ENCODE data around the gene NXPH3.
A peak's percentile ranks its signal among the peaks of the same experiment; 100 is the strongest.

The NXPH3 gene

DNA sequence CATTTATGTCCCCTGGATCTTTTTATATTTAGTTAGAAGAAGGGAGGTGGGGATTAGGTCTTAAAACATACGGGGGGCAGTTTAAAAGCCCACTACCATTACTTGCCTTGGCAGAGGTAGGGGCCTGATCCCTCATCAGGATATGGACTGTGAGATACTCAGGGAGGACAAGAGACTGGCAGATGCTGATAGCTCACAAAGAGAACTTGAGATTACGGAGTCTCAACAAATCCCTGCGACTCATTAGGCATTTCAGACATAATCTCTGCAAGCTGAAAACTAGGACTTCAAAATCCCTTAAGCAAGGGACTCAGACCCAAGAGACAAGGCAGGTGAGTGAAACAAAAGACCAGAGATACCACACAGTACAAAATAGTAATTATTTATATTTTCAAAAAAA lies 23.2 kb downstream of the NXPH3 start:
- Histone ChIP-seq H3K9ac (ENCODE audit: low read length) (no peak overlapping the region), H3K27me3 (replicated peaks; ENCODE audit: control insufficient read depth, insufficient read depth, low read length) (no peaks in the 10 kb centered on the region), H3K36me3 (ENCODE audit: control insufficient read depth, insufficient read depth, low read length, severe bottlenecking) (peaks cover 59% of the 10 kb centered on the region), H3K9me3 (ENCODE audit: control insufficient read depth, low read length) (no peaks in the 10 kb centered on the region), H3K4me3 (ENCODE audit: low read length) (no peak overlapping the region), H3K4me1 (ENCODE audit: control insufficient read depth, insufficient read depth, low read length) (peaks cover 34% of the 10 kb centered on the region)
- DNase-seq (ENCODE audit: low read depth), result no peak

DNA sequence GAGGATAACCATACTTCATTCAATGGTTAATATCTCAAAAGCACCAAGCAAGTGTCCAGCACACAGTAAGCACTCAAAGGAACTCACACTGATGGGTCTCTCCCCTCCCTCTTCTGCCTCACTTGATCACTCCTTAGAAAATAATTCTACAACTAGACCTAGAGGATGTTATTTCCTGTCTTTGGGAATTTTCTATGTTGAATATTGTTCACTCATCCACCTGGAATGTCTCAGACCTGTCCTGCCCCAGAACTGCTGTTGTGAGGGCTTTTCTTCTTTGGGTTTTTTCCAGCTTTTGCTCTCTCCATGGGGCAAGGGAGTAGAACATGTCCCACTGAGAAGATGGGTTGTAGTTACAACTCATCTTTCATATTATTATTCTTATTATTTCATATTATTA lies 25.3 kb downstream of the NXPH3 start:
- H3K9me3 ChIP-seq (ENCODE audit: control insufficient read depth, low read length), result no peaks in the 10 kb centered on the region
- H3K4me3 ChIP-seq (ENCODE audit: low read length), result no peak overlapping the region
- no peak for DNase-seq (ENCODE audit: low read depth)
- no peak overlapping the region for H3K9ac ChIP-seq (ENCODE audit: low read length)
- peaks cover 38% of the 10 kb centered on the region for H3K4me1 ChIP-seq (ENCODE audit: control insufficient read depth, insufficient read depth, low read length)
- H3K36me3 ChIP-seq (ENCODE audit: control insufficient read depth, insufficient read depth, low read length, severe bottlenecking), result peaks cover 72% of the 10 kb centered on the region
- H3K27me3 ChIP-seq (replicated peaks; ENCODE audit: control insufficient read depth, insufficient read depth, low read length), result no peaks in the 10 kb centered on the region

DNA sequence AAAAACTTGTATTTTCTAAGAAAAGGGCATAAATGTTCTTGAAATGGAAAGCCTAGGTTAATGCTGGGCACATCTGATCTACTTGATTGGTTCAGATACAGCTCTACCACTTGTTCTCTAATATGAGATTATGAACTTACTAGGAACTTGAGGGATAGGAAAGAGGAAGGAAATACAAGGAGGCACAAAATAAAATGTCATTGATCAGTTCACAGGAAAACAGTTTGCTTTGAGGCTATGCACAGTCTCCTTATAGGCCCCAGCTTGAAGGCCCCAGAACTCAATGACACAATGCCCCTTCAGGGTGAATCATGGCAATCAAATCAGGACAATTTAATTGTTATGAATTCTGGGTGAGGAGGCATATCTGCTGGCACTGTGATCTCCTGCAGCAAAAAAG lies 27.1 kb downstream of the NXPH3 start:
- DNase-seq (ENCODE audit: low read depth), result no peak
- Histone ChIP-seq H3K27me3 (replicated peaks; ENCODE audit: control insufficient read depth, insufficient read depth, low read length) (no peaks in the 10 kb centered on the region), H3K9me3 (ENCODE audit: control insufficient read depth, low read length) (no peaks in the 10 kb centered on the region), H3K9ac (ENCODE audit: low read length) (peak overlapping the region; percentile 71), H3K4me1 (ENCODE audit: control insufficient read depth, insufficient read depth, low read length) (peaks cover 36% of the 10 kb centered on the region), H3K4me3 (ENCODE audit: low read length) (peak overlapping the region; percentile 54), H3K36me3 (ENCODE audit: control insufficient read depth, insufficient read depth, low read length, severe bottlenecking) (peaks cover 70% of the 10 kb centered on the region)

DNA sequence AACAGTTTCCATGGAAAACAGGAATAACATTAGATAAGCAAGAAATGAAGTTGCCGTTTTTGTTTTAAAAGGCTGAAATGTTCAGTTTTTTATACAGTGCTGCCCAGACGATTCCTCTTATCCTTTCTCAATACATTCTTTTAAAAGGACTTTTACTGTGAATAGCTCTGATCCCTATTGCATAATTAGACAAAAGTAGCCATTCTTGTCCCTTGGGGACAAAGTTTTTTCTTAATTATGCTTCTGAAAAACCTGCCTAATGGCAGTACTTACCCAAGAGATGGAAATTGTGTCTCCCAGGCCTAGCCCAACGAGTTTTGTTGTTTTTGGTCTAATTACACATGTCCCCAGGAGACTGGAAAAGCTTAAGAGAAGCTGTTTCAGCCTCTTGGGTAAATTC lies 27.6 kb downstream of the NXPH3 start:
- Histone ChIP-seq H3K4me1 (ENCODE audit: control insufficient read depth, insufficient read depth, low read length) (peaks cover 32% of the 10 kb centered on the region), H3K36me3 (ENCODE audit: control insufficient read depth, insufficient read depth, low read length, severe bottlenecking) (peaks cover 74% of the 10 kb centered on the region), H3K9ac (ENCODE audit: low read length) (peak overlapping the region; percentile 71), H3K9me3 (ENCODE audit: control insufficient read depth, low read length) (no peaks in the 10 kb centered on the region), H3K27me3 (replicated peaks; ENCODE audit: control insufficient read depth, insufficient read depth, low read length) (no peaks in the 10 kb centered on the region), H3K4me3 (ENCODE audit: low read length) (peak overlapping the region; percentile 54)
- peak; percentile 58 for DNase-seq (ENCODE audit: low read depth)

DNA sequence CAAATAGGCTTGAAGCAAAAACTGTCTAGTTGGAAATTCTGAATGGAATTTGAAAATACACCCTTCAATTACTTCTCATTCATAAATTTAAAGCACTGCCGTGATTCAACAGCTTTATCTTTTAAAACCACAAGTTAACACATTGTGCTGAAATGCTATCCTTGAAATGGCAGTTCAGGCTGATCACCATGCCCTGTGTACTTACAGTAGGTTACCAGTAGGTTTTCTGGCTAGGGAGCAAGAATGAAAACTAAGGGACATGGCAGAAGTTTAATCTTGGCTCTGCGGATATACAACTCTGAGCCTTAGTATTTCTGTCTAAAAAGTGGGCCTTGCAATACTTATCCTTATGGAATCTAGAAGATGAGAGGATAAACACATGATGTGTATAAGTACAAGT lies 28.0 kb downstream of the NXPH3 start:
- Histone ChIP-seq H3K36me3 (ENCODE audit: control insufficient read depth, insufficient read depth, low read length, severe bottlenecking) (peaks cover 74% of the 10 kb centered on the region), H3K27me3 (replicated peaks; ENCODE audit: control insufficient read depth, insufficient read depth, low read length) (no peaks in the 10 kb centered on the region), H3K9me3 (ENCODE audit: control insufficient read depth, low read length) (no peaks in the 10 kb centered on the region), H3K4me1 (ENCODE audit: control insufficient read depth, insufficient read depth, low read length) (peaks cover 32% of the 10 kb centered on the region), H3K4me3 (ENCODE audit: low read length) (peak overlapping the region; percentile 1), H3K9ac (ENCODE audit: low read length) (peak overlapping the region; percentile 52)
- no peak for DNase-seq (ENCODE audit: low read depth)

DNA sequence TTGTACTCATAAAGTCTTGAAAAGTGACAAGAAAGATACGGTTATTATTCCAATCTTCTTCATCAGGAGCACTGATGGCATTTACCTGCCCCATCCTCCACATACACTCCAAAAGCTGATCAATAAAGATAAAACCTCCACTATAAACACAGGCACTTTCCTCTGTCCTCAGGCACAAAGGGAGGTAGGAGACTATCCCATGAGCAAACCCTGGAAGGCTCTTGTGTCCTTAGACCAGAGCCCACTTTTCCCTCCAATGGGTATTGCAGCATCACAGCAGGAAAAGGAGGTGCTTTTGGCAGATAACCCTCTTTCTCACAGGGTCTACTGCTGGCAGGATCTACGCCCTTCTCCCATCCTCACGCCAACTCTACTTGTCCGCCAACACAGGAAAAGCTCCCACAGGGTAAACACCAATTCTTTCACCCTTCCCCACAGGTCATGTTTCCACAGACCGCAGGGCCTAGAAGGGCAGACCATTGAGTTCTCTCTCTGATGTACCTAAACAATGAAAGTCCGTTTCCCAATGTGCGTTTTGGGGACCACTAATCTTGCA lies 28.7 kb downstream of the NXPH3 start:
- no peak overlapping the region for H3K4me3 ChIP-seq (ENCODE audit: low read length)
- DNase-seq (ENCODE audit: low read depth), result no peak
- peaks cover 72% of the 10 kb centered on the region for H3K36me3 ChIP-seq (ENCODE audit: control insufficient read depth, insufficient read depth, low read length, severe bottlenecking)
- H3K27me3 ChIP-seq (replicated peaks; ENCODE audit: control insufficient read depth, insufficient read depth, low read length), result no peaks in the 10 kb centered on the region
- peaks cover 32% of the 10 kb centered on the region for H3K4me1 ChIP-seq (ENCODE audit: control insufficient read depth, insufficient read depth, low read length)
- H3K9ac ChIP-seq (ENCODE audit: low read length), result no peak overlapping the region
- no peaks in the 10 kb centered on the region for H3K9me3 ChIP-seq (ENCODE audit: control insufficient read depth, low read length)

DNA sequence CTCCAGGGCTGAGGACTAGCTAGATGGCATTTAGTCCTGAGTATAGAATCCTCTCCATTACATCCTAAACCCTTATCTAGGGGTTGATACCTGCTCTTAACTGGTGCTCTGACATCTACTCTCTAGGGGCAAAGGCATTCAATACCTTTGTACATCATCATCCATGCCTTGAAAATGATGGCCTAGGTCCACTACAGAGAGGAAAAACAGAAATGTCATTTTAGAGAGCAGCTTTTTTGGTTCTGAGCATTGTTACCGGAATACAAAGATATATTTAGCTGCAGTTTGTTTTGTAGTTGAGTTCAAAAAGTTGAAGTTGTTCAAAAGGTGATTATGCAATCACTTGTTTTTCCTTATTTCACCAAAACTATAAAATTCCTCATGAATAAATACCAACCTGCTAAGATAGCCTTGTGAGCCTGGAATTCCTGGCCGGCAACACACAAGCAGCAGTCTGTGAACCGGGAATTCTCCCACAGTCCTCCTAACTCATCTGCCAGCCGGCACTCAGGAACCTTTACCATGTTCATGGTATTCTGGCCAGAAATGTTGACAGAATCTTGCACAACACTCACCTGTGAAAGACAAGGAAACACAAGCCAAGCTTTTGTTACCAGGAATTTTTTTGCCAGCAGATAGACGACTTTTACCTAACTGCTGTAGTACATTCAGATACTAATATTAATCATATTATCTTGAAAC lies 35.4 kb downstream of the NXPH3 start:
- peak; percentile 18 for DNase-seq (ENCODE audit: low read depth)
- Histone ChIP-seq H3K4me3 (ENCODE audit: low read length) (no peak overlapping the region), H3K27me3 (replicated peaks; ENCODE audit: control insufficient read depth, insufficient read depth, low read length) (no peaks in the 10 kb centered on the region), H3K36me3 (ENCODE audit: control insufficient read depth, insufficient read depth, low read length, severe bottlenecking) (peaks cover 67% of the 10 kb centered on the region), H3K4me1 (ENCODE audit: control insufficient read depth, insufficient read depth, low read length) (peaks cover 24% of the 10 kb centered on the region), H3K9ac (ENCODE audit: low read length) (no peak overlapping the region), H3K9me3 (ENCODE audit: control insufficient read depth, low read length) (no peaks in the 10 kb centered on the region)

DNA sequence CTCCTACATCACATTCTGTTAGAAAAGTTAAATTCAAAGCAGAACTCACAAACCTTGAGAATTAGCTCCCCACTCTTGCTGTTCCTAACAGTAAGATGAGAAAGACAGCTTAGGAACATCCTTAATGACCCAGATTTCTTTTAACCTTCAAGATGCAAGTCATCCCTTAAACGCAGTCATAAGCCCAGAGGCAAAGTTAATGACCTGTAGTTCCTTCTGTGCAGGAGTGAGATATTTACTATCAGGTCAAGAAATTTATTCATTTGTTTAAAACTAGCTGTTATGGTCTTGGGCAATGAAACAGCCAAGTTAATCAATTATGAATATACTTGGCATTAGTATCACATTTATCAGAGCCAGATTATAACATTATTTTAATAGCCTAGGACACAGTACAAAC lies 37.1 kb downstream of the NXPH3 start:
- H3K9me3 ChIP-seq (ENCODE audit: control insufficient read depth, low read length), result no peaks in the 10 kb centered on the region

DNA sequence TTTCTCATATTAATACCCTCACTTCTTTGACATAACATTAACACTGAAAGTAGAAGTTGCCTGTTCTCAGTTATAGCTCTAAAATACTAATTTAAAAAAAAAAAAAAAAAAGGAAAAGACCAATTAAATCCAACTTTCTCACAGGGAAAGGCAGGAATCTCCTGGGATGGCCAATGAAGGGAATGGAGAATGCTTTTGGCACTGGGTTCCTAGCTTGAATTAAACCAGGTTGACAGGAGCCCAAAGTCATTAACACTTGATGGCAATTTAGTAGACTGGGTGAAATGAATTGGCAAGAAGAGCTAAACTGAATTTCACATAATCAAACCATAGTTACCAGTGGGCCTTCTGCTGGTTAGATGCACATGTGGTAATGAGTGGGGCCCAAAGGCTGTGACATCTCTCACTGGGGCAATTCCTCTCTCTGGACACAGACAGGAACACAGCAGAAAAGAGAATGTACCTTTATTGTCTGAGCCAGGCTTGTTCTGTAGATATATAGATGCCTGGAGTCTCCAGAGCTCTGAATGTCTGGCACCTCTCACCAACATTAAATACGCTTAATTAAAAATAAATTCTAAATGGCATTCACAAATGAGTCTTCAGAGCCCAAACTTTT lies 37.6 kb downstream of the NXPH3 start:
- peaks cover 51% of the 10 kb centered on the region for H3K36me3 ChIP-seq (ENCODE audit: control insufficient read depth, insufficient read depth, low read length, severe bottlenecking)
- no peak overlapping the region for H3K9ac ChIP-seq (ENCODE audit: low read length)
- no peaks in the 10 kb centered on the region for H3K27me3 ChIP-seq (replicated peaks; ENCODE audit: control insufficient read depth, insufficient read depth, low read length)
- H3K4me3 ChIP-seq (ENCODE audit: low read length), result no peak overlapping the region
- no peak for DNase-seq (ENCODE audit: low read depth)
- H3K9me3 ChIP-seq (ENCODE audit: control insufficient read depth, low read length), result no peaks in the 10 kb centered on the region
- H3K4me1 ChIP-seq (ENCODE audit: control insufficient read depth, insufficient read depth, low read length), result peaks cover 46% of the 10 kb centered on the region

More for the DNA sequence above, 37.1 kb downstream of the NXPH3 start:
- Histone ChIP-seq H3K36me3 (ENCODE audit: control insufficient read depth, insufficient read depth, low read length, severe bottlenecking) (peaks cover 52% of the 10 kb centered on the region), H3K27me3 (replicated peaks; ENCODE audit: control insufficient read depth, insufficient read depth, low read length) (no peaks in the 10 kb centered on the region), H3K9ac (ENCODE audit: low read length) (no peak overlapping the region), H3K4me3 (ENCODE audit: low read length) (no peak overlapping the region), H3K4me1 (ENCODE audit: control insufficient read depth, insufficient read depth, low read length) (peaks cover 41% of the 10 kb centered on the region)
- DNase-seq (ENCODE audit: low read depth), result no peak

DNA sequence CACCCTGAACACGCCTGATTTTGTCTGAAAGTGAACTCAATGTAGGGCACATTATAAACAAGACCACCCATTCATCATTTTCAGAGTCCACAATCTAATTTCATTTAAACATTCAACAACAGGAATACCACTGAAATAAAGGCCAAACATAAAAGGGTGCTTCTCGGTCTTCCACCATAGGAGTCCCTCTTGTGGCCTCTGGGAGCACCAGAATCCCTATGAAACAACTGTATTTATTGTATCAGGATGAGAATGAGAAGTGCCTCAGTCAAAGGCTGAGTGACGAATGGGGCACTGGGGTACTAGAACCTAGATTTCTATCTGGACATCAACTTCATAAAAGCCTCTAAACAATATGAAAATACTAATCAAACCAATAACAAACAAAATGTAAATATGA lies 40.4 kb downstream of the NXPH3 start:
- H3K9ac ChIP-seq (ENCODE audit: low read length), result peak overlapping the region; percentile 61
- peaks cover 50% of the 10 kb centered on the region for H3K36me3 ChIP-seq (ENCODE audit: control insufficient read depth, insufficient read depth, low read length, severe bottlenecking)
- H3K4me1 ChIP-seq (ENCODE audit: control insufficient read depth, insufficient read depth, low read length), result peaks cover 41% of the 10 kb centered on the region
- DNase-seq (ENCODE audit: low read depth), result no peak
- no peaks in the 10 kb centered on the region for H3K9me3 ChIP-seq (ENCODE audit: control insufficient read depth, low read length)
- no peaks in the 10 kb centered on the region for H3K27me3 ChIP-seq (replicated peaks; ENCODE audit: control insufficient read depth, insufficient read depth, low read length)
- peak overlapping the region; percentile 58 for H3K4me3 ChIP-seq (ENCODE audit: low read length)

DNA sequence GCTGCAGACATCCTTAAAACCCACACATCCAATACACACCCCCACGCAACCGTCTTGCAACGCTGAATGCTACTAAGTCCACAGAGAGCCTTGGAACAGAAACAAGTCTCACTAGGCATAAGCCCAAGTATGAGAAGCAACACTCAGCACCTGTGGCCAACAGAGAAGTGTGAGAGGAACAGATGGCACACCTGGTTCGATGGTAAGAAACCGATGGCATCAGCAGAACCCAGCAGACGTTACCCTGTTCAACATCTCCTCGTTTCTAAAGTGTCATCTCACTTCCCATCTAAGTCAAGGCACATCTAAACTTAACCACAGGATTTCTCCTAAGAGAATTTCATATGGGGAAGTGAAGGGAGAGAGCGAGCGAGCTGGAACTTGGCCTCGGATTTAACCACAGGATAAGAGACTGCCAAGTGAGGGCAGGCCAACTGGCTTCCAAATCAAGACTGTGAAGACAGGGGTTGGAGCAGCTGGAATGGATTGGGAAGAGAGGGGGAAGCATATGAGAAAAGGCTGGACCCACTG lies 41.0 kb downstream of the NXPH3 start:
- Histone ChIP-seq H3K4me3 (ENCODE audit: low read length) (peak overlapping the region; percentile 58), H3K9me3 (ENCODE audit: control insufficient read depth, low read length) (no peaks in the 10 kb centered on the region), H3K9ac (ENCODE audit: low read length) (peak overlapping the region; percentile 64), H3K36me3 (ENCODE audit: control insufficient read depth, insufficient read depth, low read length, severe bottlenecking) (peaks cover 56% of the 10 kb centered on the region), H3K27me3 (replicated peaks; ENCODE audit: control insufficient read depth, insufficient read depth, low read length) (no peaks in the 10 kb centered on the region), H3K4me1 (ENCODE audit: control insufficient read depth, insufficient read depth, low read length) (peaks cover 38% of the 10 kb centered on the region)
- DNase-seq (ENCODE audit: low read depth), result peak; percentile 75

Measured in adipocyte (in vitro differentiated cells).